Endothelial cell (in vitro differentiated cells): ENCODE results near the gene CELF5. TPM values are rescaled to one million over a fixed set of nuclear protein-coding genes. Genes with fewer than 3 reads are reported as not detected.

ENCODE experiments used
- DNase-seq: peaks from one replicate; pipeline ENCODE4 v3.0.0; 2021; ENCODE audit warnings: low spot score
- H3K27ac Mint-ChIP-seq: one replicate; pipeline ENCODE4 v1.8.0; 2021; ENCODE audit warnings: mixed read lengths, inconsistent platforms; ENCODE audit not compliant: unreplicated experiment
- H3K27me3 Mint-ChIP-seq: one replicate; pipeline ENCODE4 v1.8.0; 2021; ENCODE audit warnings: mild to moderate bottlenecking, moderate library complexity, mixed read lengths, inconsistent platforms; ENCODE audit not compliant: unreplicated experiment
- H3K36me3 Mint-ChIP-seq: one replicate; pipeline ENCODE4 v1.8.0; 2021; ENCODE audit warnings: mild to moderate bottlenecking, low read depth, mixed read lengths, inconsistent platforms; ENCODE audit not compliant: unreplicated experiment
- H3K4me1 Mint-ChIP-seq: one replicate; pipeline ENCODE4 v1.8.0; 2021; ENCODE audit warnings: mild to moderate bottlenecking, mixed read lengths, inconsistent platforms; ENCODE audit not compliant: unreplicated experiment
- H3K4me3 Mint-ChIP-seq: one replicate; pipeline ENCODE4 v1.8.0; 2021; ENCODE audit warnings: mild to moderate bottlenecking, mixed read lengths, inconsistent platforms; ENCODE audit not compliant: unreplicated experiment
- H3K9me3 Mint-ChIP-seq: one replicate; pipeline ENCODE4 v1.8.0; 2021; ENCODE audit warnings: mixed read lengths, inconsistent platforms; ENCODE audit not compliant: unreplicated experiment
- total RNA-seq: library from RNA; stranded (reverse); fragmentation: NEBNext Ultra II Directional; extraction: Animal tissue kit (Norgen Biotek cat#: 25700); gene quantifications from one replicate; pipeline ENCODE4 v1.2.1, GENCODE V29; 2021; ENCODE audit not compliant: unreplicated experiment
- TF ChIP-seq, protein P1 (sequence below): fragments of 200-600 bp; sonication (generic); IDR thresholded peaks from one replicate; pipeline ENCODE4 v1.5.0; 2021; ENCODE audit warnings: antibody characterized with exemption; ENCODE audit not compliant: unreplicated experiment

CELF5 gene
- total RNA-seq, 1 donor from 2014 or later, result 0.38 TPM

DNA sequence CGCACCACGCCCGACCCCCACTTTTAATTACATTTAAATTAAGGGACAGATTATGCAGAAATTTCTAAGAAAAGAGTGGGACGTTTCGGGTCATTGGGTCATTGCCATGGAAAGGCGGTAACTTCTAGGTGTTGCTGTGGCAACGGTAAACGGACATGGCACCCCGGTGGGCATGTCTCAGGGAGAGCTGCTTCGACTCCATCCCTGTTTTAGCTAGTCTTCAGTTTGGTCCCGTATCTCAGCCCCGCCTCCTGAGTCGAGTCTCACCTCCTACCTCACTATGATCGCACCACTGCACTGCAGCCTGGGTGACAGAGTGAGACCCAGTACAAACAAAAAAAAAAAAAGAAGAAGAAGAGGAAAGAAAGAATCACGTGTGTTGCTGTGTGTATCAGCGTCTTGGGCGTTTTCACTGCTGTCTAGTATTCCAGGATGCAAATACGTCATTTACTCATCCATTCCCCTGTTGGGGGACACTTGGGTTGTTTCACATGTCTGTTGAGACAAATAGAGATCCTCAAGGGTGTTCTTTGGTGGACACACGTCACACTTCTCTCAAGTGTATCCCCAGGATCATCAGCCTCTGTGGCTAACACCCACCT lies 41.7 kb downstream of the CELF5 start:
- DNase-seq, result no peak
- TF ChIP-seq, protein P1, sequence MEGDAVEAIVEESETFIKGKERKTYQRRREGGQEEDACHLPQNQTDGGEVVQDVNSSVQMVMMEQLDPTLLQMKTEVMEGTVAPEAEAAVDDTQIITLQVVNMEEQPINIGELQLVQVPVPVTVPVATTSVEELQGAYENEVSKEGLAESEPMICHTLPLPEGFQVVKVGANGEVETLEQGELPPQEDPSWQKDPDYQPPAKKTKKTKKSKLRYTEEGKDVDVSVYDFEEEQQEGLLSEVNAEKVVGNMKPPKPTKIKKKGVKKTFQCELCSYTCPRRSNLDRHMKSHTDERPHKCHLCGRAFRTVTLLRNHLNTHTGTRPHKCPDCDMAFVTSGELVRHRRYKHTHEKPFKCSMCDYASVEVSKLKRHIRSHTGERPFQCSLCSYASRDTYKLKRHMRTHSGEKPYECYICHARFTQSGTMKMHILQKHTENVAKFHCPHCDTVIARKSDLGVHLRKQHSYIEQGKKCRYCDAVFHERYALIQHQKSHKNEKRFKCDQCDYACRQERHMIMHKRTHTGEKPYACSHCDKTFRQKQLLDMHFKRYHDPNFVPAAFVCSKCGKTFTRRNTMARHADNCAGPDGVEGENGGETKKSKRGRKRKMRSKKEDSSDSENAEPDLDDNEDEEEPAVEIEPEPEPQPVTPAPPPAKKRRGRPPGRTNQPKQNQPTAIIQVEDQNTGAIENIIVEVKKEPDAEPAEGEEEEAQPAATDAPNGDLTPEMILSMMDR, result no peak
- Mint-ChIP-seq H3K9me3 (no peaks in the 10 kb centered on the region), H3K27ac (no peak overlapping the region), H3K4me1 (no peaks in the 10 kb centered on the region), H3K4me3 (no peak overlapping the region), H3K27me3 (peaks cover 12% of the 10 kb centered on the region), H3K36me3 (no peaks in the 10 kb centered on the region)

DNA sequence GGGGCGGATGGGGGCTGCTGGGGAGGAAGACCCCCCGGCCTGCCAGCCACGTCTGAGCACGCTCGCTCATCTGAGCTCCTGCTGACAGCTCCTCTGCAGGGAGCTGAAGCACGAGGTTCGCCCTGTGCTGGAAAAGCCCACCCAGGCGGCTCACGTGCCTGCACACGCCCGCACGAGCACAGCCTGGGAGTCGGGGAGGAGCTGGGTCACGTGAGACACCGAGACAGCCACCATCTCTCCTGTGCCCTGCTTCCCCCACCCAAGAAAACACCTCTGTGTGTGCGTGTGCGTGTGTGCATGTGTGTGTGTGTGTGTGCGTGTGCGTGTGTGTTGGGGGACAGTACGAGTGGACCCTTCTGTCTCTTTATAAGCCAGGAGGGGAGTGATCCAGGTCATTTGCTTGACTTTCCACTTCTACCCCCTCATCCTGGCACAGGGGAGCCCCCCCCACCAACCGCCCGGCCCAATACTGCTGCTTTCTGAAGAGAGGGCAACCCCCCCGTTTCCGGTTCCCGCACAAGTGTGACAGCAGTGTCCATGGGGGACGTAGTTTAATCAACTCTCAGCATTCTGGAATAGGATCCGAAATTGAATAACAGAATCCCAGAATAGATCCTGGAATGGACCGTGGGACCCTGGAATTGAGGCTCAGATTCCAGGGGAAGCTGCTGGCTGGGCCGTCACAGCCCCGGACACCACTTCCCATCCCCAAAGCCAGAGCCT lies 42.5 kb downstream of the CELF5 start:
- H3K4me1 Mint-ChIP-seq, result no peaks in the 10 kb centered on the region
- no peaks in the 10 kb centered on the region for H3K36me3 Mint-ChIP-seq
- no peak overlapping the region for H3K4me3 Mint-ChIP-seq
- no peak overlapping the region for H3K27ac Mint-ChIP-seq
- peaks cover 12% of the 10 kb centered on the region for H3K27me3 Mint-ChIP-seq
- no peaks in the 10 kb centered on the region for H3K9me3 Mint-ChIP-seq
- TF ChIP-seq, protein P1, result no peak
- no peak for DNase-seq

DNA sequence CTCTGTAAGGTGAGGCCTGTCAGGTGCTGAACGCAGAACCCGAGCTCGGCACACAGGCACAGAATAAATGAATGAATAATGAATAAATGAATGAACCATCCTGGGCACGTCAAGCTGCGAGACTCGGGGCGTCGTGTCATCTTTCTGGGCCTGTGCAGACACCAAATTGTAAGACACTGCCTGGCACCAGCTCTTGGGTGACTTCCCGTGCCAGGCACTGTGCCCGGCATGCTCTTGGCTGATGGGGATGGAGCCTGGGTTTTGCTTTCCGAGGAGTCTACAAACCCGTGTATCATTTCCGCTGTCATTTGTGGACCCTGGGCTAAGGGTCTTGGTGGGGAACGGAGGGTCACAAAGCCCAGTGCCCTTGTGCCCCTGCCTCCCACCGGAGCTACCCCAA lies 43.9 kb downstream of the CELF5 start:
- DNase-seq, result no peak
- Mint-ChIP-seq H3K36me3 (no peaks in the 10 kb centered on the region), H3K27ac (no peak overlapping the region), H3K4me1 (no peaks in the 10 kb centered on the region), H3K4me3 (no peak overlapping the region), H3K9me3 (no peaks in the 10 kb centered on the region), H3K27me3 (peaks cover 15% of the 10 kb centered on the region)
- TF ChIP-seq, protein P1, result no peak

DNA sequence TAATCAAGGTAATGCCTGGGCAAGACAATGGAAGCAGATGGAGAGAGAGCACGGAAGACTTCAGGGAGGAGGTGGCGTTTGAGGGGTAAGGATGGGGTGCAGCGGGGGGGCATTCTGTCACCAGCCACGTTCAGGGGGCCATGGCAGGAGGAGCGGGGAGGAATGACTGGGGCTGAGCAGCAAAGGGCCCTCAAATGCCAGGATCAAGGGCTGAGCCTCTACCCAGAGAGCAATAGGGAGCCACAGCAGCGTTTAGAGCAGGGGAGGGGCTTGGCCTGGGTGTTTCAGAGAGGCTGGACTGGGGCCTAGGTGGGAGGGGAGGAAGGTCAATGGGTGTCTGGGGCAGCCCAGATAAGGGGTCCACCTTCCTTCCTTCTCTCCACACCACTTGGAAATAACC lies 44.3 kb downstream of the CELF5 start:
- Mint-ChIP-seq H3K36me3 (no peaks in the 10 kb centered on the region), H3K9me3 (no peaks in the 10 kb centered on the region), H3K4me3 (no peak overlapping the region), H3K27ac (no peak overlapping the region), H3K4me1 (no peaks in the 10 kb centered on the region), H3K27me3 (peaks cover 17% of the 10 kb centered on the region)
- TF ChIP-seq, protein P1, result no peak
- no peak for DNase-seq
